ENCODE results near the gene HTRA1.

HTRA1 gene

DNA sequence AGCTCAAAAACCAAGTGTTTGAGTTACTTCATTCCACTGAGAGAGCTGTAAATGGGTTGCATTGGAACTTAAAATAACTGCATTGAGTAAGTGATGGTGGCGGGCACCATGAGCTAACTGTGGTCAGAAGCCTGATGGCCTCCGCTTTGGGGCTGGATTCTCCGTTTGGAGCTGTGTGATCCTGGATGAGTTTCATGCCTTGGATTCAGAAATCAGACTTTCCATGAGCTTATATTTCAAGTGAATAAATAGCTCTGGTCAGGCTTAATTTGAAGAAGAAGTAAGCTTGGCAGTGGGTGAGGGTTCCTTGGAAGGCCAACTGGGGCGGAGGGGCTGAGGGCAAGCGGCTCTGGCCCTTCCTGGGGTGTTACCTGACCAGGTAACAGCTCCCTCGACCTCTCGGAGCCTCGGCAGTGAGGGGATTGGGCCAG, 5.6 kb downstream of the HTRA1 start:
- peaks cover 16% of the 10 kb centered on the region for H3K4me1 Mint-ChIP-seq
- no peaks in the 10 kb centered on the region for H3K9me3 Mint-ChIP-seq
- TF ChIP-seq CTCF (IDR thresholded peaks at IDR 0.05): no peak
- no peak for DNase-seq
- no peaks in the 10 kb centered on the region for H3K36me3 Mint-ChIP-seq (ENCODE audit: low read depth)
- no peak overlapping the region for H3K4me3 Mint-ChIP-seq
- H3K27me3 Mint-ChIP-seq (ENCODE audit: low read depth, poor library complexity): peaks cover 92% of the 10 kb centered on the region
- no peak overlapping the region for H3K27ac Mint-ChIP-seq

- H3K36me3 Mint-ChIP-seq (ENCODE audit: low read depth): no peaks in the 10 kb centered on the region
- TF ChIP-seq CTCF (IDR thresholded peaks at IDR 0.05): no peak
- no peak overlapping the region for H3K4me3 Mint-ChIP-seq
- H3K27ac Mint-ChIP-seq: no peak overlapping the region
- DNase-seq: no peak
- H3K4me1 Mint-ChIP-seq: peaks cover 12% of the 10 kb centered on the region
- H3K9me3 Mint-ChIP-seq: no peaks in the 10 kb centered on the region
- H3K27me3 Mint-ChIP-seq (ENCODE audit: low read depth, poor library complexity): peaks cover 85% of the 10 kb centered on the region
Observed at GRCh38 chr10:122467701-122468100, 6.3 kb downstream of the HTRA1 start.

DNA sequence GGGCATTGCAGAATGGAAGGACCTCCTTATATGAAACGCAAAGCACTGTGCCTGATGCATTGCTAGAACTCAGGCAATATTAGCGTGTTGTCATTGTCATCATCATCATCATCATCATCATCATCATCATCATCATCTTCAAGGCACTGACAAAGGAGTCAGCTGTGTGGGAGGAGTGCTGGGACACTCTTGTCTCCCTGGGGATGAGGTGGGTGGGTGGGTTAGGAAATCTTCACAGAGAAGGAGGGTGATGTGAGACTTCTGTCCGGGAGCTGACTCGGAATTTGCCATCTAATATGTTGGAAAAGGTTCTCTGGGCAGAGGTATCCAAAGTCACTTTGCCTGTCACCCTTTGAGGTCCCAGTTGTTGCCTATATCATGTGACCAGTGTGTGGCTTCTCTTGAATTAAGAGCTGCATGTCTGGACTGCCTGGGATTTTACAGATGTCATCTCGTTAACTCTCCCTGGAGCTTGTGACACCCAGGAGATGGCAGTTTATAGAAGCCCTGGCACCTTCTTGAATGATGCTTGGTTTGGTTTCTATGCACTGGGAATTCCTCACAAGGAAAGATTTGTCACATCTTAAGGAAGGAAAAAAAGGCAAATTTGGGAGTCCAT, 7.1 kb downstream of the HTRA1 start:
- Mint-ChIP-seq H3K36me3 (ENCODE audit: low read depth) (no peaks in the 10 kb centered on the region), H3K4me1 (peaks cover 11% of the 10 kb centered on the region), H3K27ac (no peak overlapping the region), H3K27me3 (ENCODE audit: low read depth, poor library complexity) (peaks cover 78% of the 10 kb centered on the region), H3K9me3 (no peaks in the 10 kb centered on the region), H3K4me3 (no peak overlapping the region)
- DNase-seq: no peak
- no peak for TF ChIP-seq CTCF (IDR thresholded peaks at IDR 0.05)

GRCh38 chr10:122468926-122469781, 7.8 kb downstream of the HTRA1 start:
- Mint-ChIP-seq H3K4me3 (no peak overlapping the region), H3K4me1 (peaks cover 12% of the 10 kb centered on the region), H3K27me3 (ENCODE audit: low read depth, poor library complexity) (peaks cover 71% of the 10 kb centered on the region), H3K36me3 (ENCODE audit: low read depth) (no peaks in the 10 kb centered on the region), H3K9me3 (no peaks in the 10 kb centered on the region), H3K27ac (no peak overlapping the region)
- no peak for DNase-seq
- TF ChIP-seq CTCF (IDR thresholded peaks at IDR 0.05): no peak

DNA sequence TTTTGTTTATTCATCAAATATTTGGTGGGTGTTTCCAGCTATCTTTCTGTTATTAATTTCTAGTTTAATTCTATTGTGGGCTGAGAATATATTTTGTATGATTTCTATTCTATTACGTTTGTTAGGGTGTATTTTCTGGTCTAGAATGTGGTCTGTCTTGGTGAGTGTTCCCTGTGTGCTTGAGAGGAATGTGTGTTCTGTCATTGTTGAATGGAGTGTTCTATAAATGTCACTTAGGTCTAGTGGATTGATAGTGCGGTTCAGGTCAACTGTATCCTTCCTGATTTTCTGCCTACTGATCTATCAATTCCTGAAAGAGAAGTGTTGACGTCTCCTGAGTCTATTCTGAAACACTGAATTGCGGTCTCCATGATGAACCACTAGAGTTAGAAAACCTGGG, 8.5 kb downstream of the HTRA1 start:
- no peak for TF ChIP-seq CTCF (IDR thresholded peaks at IDR 0.05)
- H3K27me3 Mint-ChIP-seq (ENCODE audit: low read depth, poor library complexity): peaks cover 64% of the 10 kb centered on the region

More for the DNA sequence above, 8.5 kb downstream of the HTRA1 start:
- H3K4me1 Mint-ChIP-seq: peaks cover 19% of the 10 kb centered on the region
- no peaks in the 10 kb centered on the region for H3K9me3 Mint-ChIP-seq
- H3K36me3 Mint-ChIP-seq (ENCODE audit: low read depth): no peaks in the 10 kb centered on the region
- H3K27ac Mint-ChIP-seq: no peak overlapping the region
- H3K4me3 Mint-ChIP-seq: no peak overlapping the region
- no peak for DNase-seq
